ENCODE measurements around the gene PALB2.
"Not testable (repeated sequence)": the region's sequence is repeated elsewhere in the genome, so short reads cannot be mapped to it uniquely, and the experiment has no call there.

The PALB2 gene

GRCh38 chr16:23590181-23590580 lies 50.9 kb downstream of the PALB2 start:
- H3K79me2 ChIP-seq: peaks cover 60% of the 10 kb centered on the region
- no peak for TF ChIP-seq CTCF (IDR thresholded peaks at IDR 0.05)
- H3K36me3 ChIP-seq (ENCODE audit: control insufficient read depth, insufficient read depth, low read length): no peaks in the 10 kb centered on the region

GRCh38 chr16:23587726-23588125 lies 53.4 kb downstream of the PALB2 start:
- Histone ChIP-seq H3K4me2 (ENCODE audit: low read length) (no peak overlapping the region), H3K4me1 (no peaks in the 10 kb centered on the region), H3K36me3 (ENCODE audit: control insufficient read depth, insufficient read depth, low read length) (no peaks in the 10 kb centered on the region), H3K27me3 (ENCODE audit: control insufficient read depth, insufficient read depth, low read length) (no peaks in the 10 kb centered on the region), H3K9ac (no peak overlapping the region), H3K79me2 (peaks cover 42% of the 10 kb centered on the region), H3K27ac (no peak overlapping the region), H3K4me3 (ENCODE audit: low read depth, low read length) (no peak overlapping the region), H2AFZ (no peak overlapping the region), H3K9me3 (ENCODE audit: control insufficient read depth, low read length) (no peaks in the 10 kb centered on the region)
- TF ChIP-seq CTCF (IDR thresholded peaks at IDR 0.05): no peak

More at GRCh38 chr16:23590181-23590580, 50.9 kb downstream of the PALB2 start:
- H3K27ac ChIP-seq: no peak overlapping the region
- H3K9ac ChIP-seq: no peak overlapping the region
- H3K9me3 ChIP-seq (ENCODE audit: control insufficient read depth, low read length): no peaks in the 10 kb centered on the region
- no peak overlapping the region for H3K4me2 ChIP-seq (ENCODE audit: low read length)
- no peak overlapping the region for H2AFZ ChIP-seq
- no peaks in the 10 kb centered on the region for H3K27me3 ChIP-seq (ENCODE audit: control insufficient read depth, insufficient read depth, low read length)
- no peak overlapping the region for H3K4me3 ChIP-seq (ENCODE audit: low read depth, low read length)
- H3K4me1 ChIP-seq: peaks cover 7% of the 10 kb centered on the region

- H3K27ac ChIP-seq: no peak overlapping the region
- H3K27me3 ChIP-seq (ENCODE audit: control insufficient read depth, insufficient read depth, low read length): no peaks in the 10 kb centered on the region
- H2AFZ ChIP-seq: no peak overlapping the region
- no peak overlapping the region for H3K9ac ChIP-seq
- H3K36me3 ChIP-seq (ENCODE audit: control insufficient read depth, insufficient read depth, low read length): no peaks in the 10 kb centered on the region
- no peak overlapping the region for H3K4me3 ChIP-seq (ENCODE audit: low read depth, low read length)
- peaks cover 10% of the 10 kb centered on the region for H3K79me2 ChIP-seq
- H3K4me1 ChIP-seq: no peaks in the 10 kb centered on the region
- no peaks in the 10 kb centered on the region for H3K9me3 ChIP-seq (ENCODE audit: control insufficient read depth, low read length)
- H3K4me2 ChIP-seq (ENCODE audit: low read length): no peak overlapping the region
- TF ChIP-seq CTCF (IDR thresholded peaks at IDR 0.05): no peak
Measured at GRCh38 chr16:23584186-23585076, 56.7 kb downstream of the PALB2 start.

GRCh38 chr16:23583271-23583670 lies 57.8 kb downstream of the PALB2 start:
- H2AFZ ChIP-seq; H3K27me3 ChIP-seq (ENCODE audit: control insufficient read depth, insufficient read depth, low read length); H3K79me2 ChIP-seq; H3K9me3 ChIP-seq (ENCODE audit: control insufficient read depth, low read length); H3K9ac ChIP-seq; H3K4me1 ChIP-seq; H3K36me3 ChIP-seq (ENCODE audit: control insufficient read depth, insufficient read depth, low read length); H3K4me3 ChIP-seq (ENCODE audit: low read depth, low read length); H3K4me2 ChIP-seq (ENCODE audit: low read length); H3K27ac ChIP-seq: not testable (repeated sequence)

- TF ChIP-seq CTCF (IDR thresholded peaks at IDR 0.05): no peak
- H3K4me1 ChIP-seq: no peaks in the 10 kb centered on the region
- no peak overlapping the region for H3K27ac ChIP-seq
- H3K79me2 ChIP-seq: no peaks in the 10 kb centered on the region
- H3K27me3 ChIP-seq (ENCODE audit: control insufficient read depth, insufficient read depth, low read length): no peaks in the 10 kb centered on the region
- no peaks in the 10 kb centered on the region for H3K9me3 ChIP-seq (ENCODE audit: control insufficient read depth, low read length)
- H3K9ac ChIP-seq: no peak overlapping the region
- H2AFZ ChIP-seq: no peak overlapping the region
- H3K4me2 ChIP-seq (ENCODE audit: low read length): no peak overlapping the region
- H3K36me3 ChIP-seq (ENCODE audit: control insufficient read depth, insufficient read depth, low read length): no peaks in the 10 kb centered on the region
- no peak overlapping the region for H3K4me3 ChIP-seq (ENCODE audit: low read depth, low read length)
Measured at GRCh38 chr16:23581764-23582163, 59.3 kb downstream of the PALB2 start.

All from parathyroid adenoma (tissue), 2 donors.